Measurements from ENCODE around the gene KRT74. TPM values are rescaled to one million over a fixed set of nuclear protein-coding genes. Genes with fewer than 3 reads are reported as not detected.

KRT74 gene
- total RNA-seq, 2 experiments from 2014 or later, result not detected

DNA sequence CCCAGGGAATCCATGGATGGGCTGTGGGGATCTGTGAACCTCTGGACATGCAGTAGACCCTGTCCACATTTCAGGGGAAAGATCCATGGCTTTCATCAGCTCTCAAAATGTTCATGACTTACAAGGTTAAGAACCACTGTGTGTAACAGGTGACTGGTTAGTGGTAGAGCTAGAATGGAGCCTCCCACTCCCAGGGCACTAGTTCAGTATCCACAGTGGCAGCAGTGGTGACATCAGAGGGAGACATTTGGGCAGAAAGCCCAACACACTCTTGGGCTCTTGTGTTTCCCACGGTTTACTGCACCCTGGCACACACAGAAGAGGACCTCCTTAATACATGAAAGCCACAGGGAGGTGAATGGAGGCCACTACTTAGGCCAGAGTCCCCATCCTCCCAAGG lies 9.1 kb downstream of the KRT74 start:
- no peaks in the 10 kb centered on the region for H3K79me2 ChIP-seq (ENCODE audit: insufficient read depth, low read depth, low read length)
- H3K36me3 ChIP-seq (ENCODE audit: insufficient read depth, low read length), result no peaks in the 10 kb centered on the region
- DNase-seq (ENCODE audit: low spot score), result no peak
- intact Hi-C loops (cut with micrococcal nuclease; ENCODE audit: unreplicated experiment), result no loop called here
- no peak overlapping the region for H3K27ac ChIP-seq (ENCODE audit: low read depth, low read length, poor library complexity, severe bottlenecking)
- no peaks in the 10 kb centered on the region for H3K4me1 ChIP-seq (ENCODE audit: insufficient read depth, low read length, poor library complexity, severe bottlenecking)
- no peaks in the 10 kb centered on the region for H4K20me1 ChIP-seq (ENCODE audit: insufficient read depth, low read length)
- BruUV-seq (replicated peaks), result no TSS peak
- ChIA-PET POLR2A (no interaction called here), CTCF (ENCODE audit: unreplicated experiment) (no interaction called here)
- H2AFZ ChIP-seq (ENCODE audit: low read length), result no peak overlapping the region
- no peak overlapping the region for H3K4me3 ChIP-seq (ENCODE audit: low read depth, low read length, poor library complexity, severe bottlenecking)
- H3K9me2 ChIP-seq (ENCODE audit: insufficient read depth, low read length), result no peaks in the 10 kb centered on the region
- H3K4me2 ChIP-seq (ENCODE audit: low read length), result no peak overlapping the region
- TF ChIP-seq, protein P1, sequence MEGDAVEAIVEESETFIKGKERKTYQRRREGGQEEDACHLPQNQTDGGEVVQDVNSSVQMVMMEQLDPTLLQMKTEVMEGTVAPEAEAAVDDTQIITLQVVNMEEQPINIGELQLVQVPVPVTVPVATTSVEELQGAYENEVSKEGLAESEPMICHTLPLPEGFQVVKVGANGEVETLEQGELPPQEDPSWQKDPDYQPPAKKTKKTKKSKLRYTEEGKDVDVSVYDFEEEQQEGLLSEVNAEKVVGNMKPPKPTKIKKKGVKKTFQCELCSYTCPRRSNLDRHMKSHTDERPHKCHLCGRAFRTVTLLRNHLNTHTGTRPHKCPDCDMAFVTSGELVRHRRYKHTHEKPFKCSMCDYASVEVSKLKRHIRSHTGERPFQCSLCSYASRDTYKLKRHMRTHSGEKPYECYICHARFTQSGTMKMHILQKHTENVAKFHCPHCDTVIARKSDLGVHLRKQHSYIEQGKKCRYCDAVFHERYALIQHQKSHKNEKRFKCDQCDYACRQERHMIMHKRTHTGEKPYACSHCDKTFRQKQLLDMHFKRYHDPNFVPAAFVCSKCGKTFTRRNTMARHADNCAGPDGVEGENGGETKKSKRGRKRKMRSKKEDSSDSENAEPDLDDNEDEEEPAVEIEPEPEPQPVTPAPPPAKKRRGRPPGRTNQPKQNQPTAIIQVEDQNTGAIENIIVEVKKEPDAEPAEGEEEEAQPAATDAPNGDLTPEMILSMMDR (conservative IDR thresholded peaks at IDR 0.05; ENCODE audit: low read length), result no peak
- no peak for TF ChIP-seq EZH2phosphoT487 (IDR thresholded peaks at IDR 0.05; ENCODE audit: borderline replicate concordance, low read depth, low read length)
- no peaks in the 10 kb centered on the region for H3K9me3 ChIP-seq (ENCODE audit: low read length)

- H3K36me3 ChIP-seq (ENCODE audit: insufficient read depth, low read length), result no peaks in the 10 kb centered on the region
- no peaks in the 10 kb centered on the region for H3K9me3 ChIP-seq (ENCODE audit: low read length)
- no peaks in the 10 kb centered on the region for H3K4me1 ChIP-seq (ENCODE audit: insufficient read depth, low read length, poor library complexity, severe bottlenecking)
- no peaks in the 10 kb centered on the region for H4K20me1 ChIP-seq (ENCODE audit: insufficient read depth, low read length)
- CTCF ChIA-PET (ENCODE audit: unreplicated experiment), result no interaction called here
- no peaks in the 10 kb centered on the region for H3K79me2 ChIP-seq (ENCODE audit: insufficient read depth, low read depth, low read length)
- no peak overlapping the region for H2AFZ ChIP-seq (ENCODE audit: low read length)
- DNase-seq (ENCODE audit: low spot score), result no peak
- BruUV-seq (replicated peaks), result no TSS peak
- H3K4me2 ChIP-seq (ENCODE audit: low read length), result no peak overlapping the region
- intact Hi-C loops (cut with micrococcal nuclease; ENCODE audit: unreplicated experiment), result no loop called here
- H3K9me2 ChIP-seq (ENCODE audit: insufficient read depth, low read length), result no peaks in the 10 kb centered on the region
- TF ChIP-seq, protein P1 (conservative IDR thresholded peaks at IDR 0.05; ENCODE audit: low read length), result 0 out of 2 replicates have a peak, but pooled peaks have one; percentile 18
- TF ChIP-seq EZH2phosphoT487 (IDR thresholded peaks at IDR 0.05; ENCODE audit: borderline replicate concordance, low read depth, low read length), result no peak
- POLR2A ChIA-PET, result no interaction called here
- no peak overlapping the region for H3K4me3 ChIP-seq (ENCODE audit: low read depth, low read length, poor library complexity, severe bottlenecking)
- H3K27ac ChIP-seq (ENCODE audit: low read depth, low read length, poor library complexity, severe bottlenecking), result no peak overlapping the region
These were observed 11.7 kb downstream of the KRT74 start for GRCh38 chr12:52561880-52562449.

DNA sequence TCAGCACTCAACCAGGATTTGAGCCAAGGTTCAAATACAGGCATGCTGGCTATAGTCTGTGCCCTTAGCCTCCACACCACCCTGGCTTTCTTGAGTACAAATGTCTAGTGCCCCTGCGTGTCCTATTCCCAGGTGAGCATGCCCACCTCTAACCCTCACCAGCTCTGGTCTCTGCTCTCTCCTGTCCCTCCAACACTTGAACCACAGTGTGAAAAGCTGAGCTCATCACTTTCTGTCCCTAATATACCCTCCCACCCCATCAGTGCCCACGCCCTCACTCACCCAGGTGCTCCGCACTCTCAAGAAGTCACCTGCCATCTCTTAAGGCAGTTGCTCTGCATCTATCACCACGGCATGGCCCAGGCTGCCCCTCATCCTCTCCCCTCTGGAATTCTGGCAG lies 13.7 kb downstream of the KRT74 start:
- Histone ChIP-seq H3K4me2 (ENCODE audit: low read length) (no peak overlapping the region), H4K20me1 (ENCODE audit: insufficient read depth, low read length) (no peaks in the 10 kb centered on the region), H3K4me1 (ENCODE audit: insufficient read depth, low read length, poor library complexity, severe bottlenecking) (no peaks in the 10 kb centered on the region), H3K36me3 (ENCODE audit: insufficient read depth, low read length) (no peaks in the 10 kb centered on the region), H3K4me3 (ENCODE audit: low read depth, low read length, poor library complexity, severe bottlenecking) (no peak overlapping the region), H2AFZ (ENCODE audit: low read length) (no peak overlapping the region), H3K9me3 (ENCODE audit: low read length) (no peaks in the 10 kb centered on the region), H3K79me2 (ENCODE audit: insufficient read depth, low read depth, low read length) (no peaks in the 10 kb centered on the region), H3K27ac (ENCODE audit: low read depth, low read length, poor library complexity, severe bottlenecking) (no peak overlapping the region), H3K9me2 (ENCODE audit: insufficient read depth, low read length) (no peaks in the 10 kb centered on the region)
- POLR2A ChIA-PET, result no interaction called here
- CTCF ChIA-PET (ENCODE audit: unreplicated experiment), result no interaction called here
- TF ChIP-seq, protein P1 (conservative IDR thresholded peaks at IDR 0.05; ENCODE audit: low read length), result no peak
- TF ChIP-seq EZH2phosphoT487 (IDR thresholded peaks at IDR 0.05; ENCODE audit: borderline replicate concordance, low read depth, low read length), result no peak
- intact Hi-C loops (cut with micrococcal nuclease; ENCODE audit: unreplicated experiment), result no loop called here
- BruUV-seq (replicated peaks), result no TSS peak
- DNase-seq (ENCODE audit: low spot score), result no peak
